ENCODE data around the gene CLP1. TPM values are rescaled to one million over a fixed set of nuclear protein-coding genes. Genes with fewer than 3 reads are reported as not detected.
A peak's percentile ranks its signal among the peaks of the same experiment; 100 is the strongest.

CLP1 gene
- total RNA-seq, 3 donors from 2014 or later = 10.0 to 13.1 (median 10.9) TPM

DNA sequence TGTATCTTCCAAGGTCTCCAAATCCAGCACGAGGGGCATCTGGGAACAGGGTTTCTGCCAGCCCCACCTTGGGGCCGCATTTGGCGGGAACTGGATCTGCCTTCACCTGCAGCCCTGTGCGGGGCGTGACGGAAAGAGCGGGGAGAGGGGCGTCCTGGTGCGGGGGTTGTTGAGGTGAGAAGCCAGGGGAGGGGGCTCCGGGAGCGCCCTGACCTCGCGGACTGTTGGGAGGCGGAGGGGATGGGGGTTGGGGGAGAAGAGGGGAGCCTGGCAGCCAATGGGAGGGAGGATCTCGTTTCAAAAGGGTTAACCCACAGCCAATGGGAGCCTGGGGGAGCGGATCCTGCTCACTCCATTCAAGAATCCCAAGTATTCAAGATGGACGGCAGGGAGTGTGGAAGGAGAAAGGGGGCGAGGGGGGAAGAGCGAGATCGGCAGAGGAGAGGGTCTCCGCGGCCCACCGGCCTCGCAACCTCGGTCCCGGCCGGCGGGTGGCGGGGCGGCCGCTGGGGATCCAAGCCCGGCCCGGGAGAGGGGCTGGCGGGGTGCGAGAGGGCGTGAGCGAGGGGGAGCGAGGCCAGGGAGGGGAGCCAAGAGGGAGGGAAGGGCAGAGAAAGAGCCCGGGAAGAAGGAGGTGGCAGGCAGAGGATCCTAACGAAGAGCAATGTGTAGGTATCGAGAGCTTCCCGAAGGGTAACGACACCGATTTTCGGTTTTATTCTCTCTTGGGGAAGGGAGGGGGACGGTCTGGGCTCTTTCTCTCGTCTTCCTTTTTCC is 19.4 kb upstream of the CLP1 start:
- intact Hi-C loops (cut with DNase I, micrococcal nuclease) = no loop called here

DNA sequence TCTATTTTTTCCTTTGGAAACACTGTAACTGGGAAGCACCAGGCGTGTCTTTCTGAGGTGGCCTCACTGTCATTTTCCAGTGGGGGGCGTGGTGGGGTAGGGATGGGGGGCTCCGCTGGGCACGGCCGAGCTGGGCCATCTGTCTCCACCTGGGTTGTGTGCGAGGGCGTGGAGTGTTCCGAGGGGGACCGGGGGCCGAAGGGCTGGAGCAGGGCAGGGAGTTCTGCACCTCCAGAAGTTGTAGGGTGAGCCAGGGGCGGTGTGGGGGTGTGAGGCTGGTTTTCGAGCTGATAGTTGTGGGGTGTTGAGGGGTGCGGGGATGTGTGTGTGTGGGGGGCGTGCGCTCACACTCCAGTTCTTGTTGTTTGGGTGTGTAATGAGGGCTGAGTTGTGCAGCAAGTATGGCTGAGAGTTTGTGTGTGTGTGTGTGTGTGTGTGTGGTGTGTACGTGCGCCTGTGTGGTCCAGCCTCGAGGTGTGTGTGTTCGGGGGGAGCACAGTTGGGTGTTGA is 18.7 kb upstream of the CLP1 start:
- H3K4me1 ChIP-seq (ENCODE audit: low read depth) = peaks cover 5% of the 10 kb centered on the region
- intact Hi-C loops (cut with DNase I, micrococcal nuclease) = no loop called here
- H3K9me3 ChIP-seq = no peaks in the 10 kb centered on the region
- TF ChIP-seq, protein P1, sequence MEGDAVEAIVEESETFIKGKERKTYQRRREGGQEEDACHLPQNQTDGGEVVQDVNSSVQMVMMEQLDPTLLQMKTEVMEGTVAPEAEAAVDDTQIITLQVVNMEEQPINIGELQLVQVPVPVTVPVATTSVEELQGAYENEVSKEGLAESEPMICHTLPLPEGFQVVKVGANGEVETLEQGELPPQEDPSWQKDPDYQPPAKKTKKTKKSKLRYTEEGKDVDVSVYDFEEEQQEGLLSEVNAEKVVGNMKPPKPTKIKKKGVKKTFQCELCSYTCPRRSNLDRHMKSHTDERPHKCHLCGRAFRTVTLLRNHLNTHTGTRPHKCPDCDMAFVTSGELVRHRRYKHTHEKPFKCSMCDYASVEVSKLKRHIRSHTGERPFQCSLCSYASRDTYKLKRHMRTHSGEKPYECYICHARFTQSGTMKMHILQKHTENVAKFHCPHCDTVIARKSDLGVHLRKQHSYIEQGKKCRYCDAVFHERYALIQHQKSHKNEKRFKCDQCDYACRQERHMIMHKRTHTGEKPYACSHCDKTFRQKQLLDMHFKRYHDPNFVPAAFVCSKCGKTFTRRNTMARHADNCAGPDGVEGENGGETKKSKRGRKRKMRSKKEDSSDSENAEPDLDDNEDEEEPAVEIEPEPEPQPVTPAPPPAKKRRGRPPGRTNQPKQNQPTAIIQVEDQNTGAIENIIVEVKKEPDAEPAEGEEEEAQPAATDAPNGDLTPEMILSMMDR (IDR thresholded peaks at IDR 0.05) = no peak
- no peaks in the 10 kb centered on the region for H3K36me3 ChIP-seq (ENCODE audit: low read depth)
- no peak overlapping the region for H3K4me3 ChIP-seq
- DNase-seq (no peak), ATAC-seq (peak; percentile 16)

More for the DNA sequence above, 19.4 kb upstream of the CLP1 start:
- Histone ChIP-seq H3K36me3 (ENCODE audit: low read depth) (no peaks in the 10 kb centered on the region), H3K4me1 (ENCODE audit: low read depth) (peaks cover 5% of the 10 kb centered on the region), H3K9me3 (no peaks in the 10 kb centered on the region), H3K4me3 (no peak overlapping the region)
- DNase-seq (peak; percentile 33 to 50 (median 34)), ATAC-seq (peak; percentile 60)
- TF ChIP-seq, protein P1 (IDR thresholded peaks at IDR 0.05) = no peak

DNA sequence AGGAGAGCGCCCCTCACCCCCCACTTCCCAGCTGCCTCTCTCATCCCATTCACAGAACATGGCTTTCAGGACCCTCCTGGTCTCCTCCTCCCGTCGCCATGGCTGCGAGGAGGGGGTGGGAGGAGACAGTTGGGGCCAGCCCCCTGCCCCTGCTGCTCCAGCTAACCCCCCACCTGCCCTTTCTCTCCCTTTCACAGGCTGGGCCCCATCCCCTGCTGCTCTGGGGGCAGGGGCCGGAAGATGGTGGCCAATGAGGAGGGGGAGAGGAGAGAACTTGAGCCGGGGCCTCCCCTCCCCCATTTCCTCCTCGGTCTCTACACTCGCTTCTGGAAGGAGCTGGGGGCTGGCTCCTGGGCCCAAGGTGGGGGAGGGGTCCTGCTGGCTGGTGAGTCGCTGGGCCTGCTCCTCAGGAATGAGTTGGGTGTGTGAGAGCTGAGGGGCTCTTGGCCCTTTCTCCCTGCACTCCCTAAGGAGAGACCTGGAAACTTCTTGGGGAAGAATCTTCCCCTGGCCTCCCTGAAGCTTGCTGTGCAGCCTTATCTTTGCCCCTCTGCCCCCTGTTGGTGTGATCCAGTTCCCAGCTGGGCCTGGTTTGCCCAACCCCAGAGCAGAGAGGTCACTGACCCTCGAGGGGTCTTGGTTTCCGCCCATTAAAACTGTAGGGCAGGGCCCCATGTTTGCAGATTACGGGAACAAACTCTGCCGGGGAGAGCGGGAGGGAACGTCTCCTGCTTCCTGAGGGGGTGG is 18.1 kb upstream of the CLP1 start:
- ATAC-seq (no peak), DNase-seq (no peak)
- no peaks in the 10 kb centered on the region for H3K9me3 ChIP-seq
- H3K4me3 ChIP-seq = no peak overlapping the region
- intact Hi-C loops (cut with DNase I, micrococcal nuclease) = loop anchor here (5.0 to 10.0 kb wide), 3 partner anchors 67 to 295 kb away; partner anchors contain the start of gene UBE2L6 (in 1 of the 2)
- H3K4me1 ChIP-seq (ENCODE audit: low read depth) = peaks cover 5% of the 10 kb centered on the region
- H3K36me3 ChIP-seq (ENCODE audit: low read depth) = no peaks in the 10 kb centered on the region
- TF ChIP-seq, protein P1 (IDR thresholded peaks at IDR 0.05) = no peak

DNA sequence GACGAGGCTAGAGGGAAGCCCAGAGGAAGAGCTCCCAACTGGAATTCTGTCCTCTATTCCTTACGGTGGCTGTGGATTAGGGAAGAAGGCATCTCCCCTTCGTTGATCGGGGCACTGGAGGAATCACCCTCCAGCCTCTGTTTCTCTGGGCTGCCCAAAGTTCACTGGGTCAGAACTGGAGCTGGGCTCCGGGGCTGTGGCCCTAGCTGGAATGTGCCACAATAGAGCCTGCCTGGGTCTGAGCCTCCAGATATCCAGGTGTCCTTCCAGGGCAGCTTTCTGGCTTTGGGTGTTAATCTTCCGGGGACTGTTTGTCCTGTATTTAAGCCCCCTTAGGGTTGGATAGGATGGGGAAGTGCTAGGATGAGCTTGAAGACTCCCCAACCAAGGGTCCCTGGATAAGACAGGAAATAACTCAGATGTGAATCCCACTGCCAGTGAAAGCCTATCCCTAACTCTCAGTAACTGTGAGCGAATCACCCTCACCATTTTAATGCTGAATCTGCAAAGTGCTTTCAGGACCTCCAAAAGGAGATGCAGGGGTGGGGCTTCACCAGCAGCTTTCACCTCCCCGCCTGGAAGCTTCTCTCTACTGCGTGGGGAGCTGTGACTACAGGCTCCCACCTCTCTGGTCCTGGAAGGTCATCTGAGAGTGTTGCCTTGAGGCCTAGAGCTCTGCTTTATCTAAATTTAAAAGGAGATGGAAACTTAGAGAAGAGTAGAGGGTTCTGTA is 17.3 kb upstream of the CLP1 start:
- DNase-seq (no peak), ATAC-seq (no peak)
- peaks cover 5% of the 10 kb centered on the region for H3K4me1 ChIP-seq (ENCODE audit: low read depth)
- no peaks in the 10 kb centered on the region for H3K36me3 ChIP-seq (ENCODE audit: low read depth)
- H3K9me3 ChIP-seq = no peaks in the 10 kb centered on the region
- intact Hi-C loops (cut with DNase I, micrococcal nuclease) = loop anchor here (5.0 to 10.0 kb wide), 3 partner anchors 68 to 295 kb away; partner anchors contain the start of gene UBE2L6 (in 1 of the 2)
- no peak overlapping the region for H3K4me3 ChIP-seq
- TF ChIP-seq, protein P1 (IDR thresholded peaks at IDR 0.05) = no peak

Measured in mucosa of descending colon (tissue), 3 donors.